ENCODE measurements around the gene ZBBX.

DNA sequence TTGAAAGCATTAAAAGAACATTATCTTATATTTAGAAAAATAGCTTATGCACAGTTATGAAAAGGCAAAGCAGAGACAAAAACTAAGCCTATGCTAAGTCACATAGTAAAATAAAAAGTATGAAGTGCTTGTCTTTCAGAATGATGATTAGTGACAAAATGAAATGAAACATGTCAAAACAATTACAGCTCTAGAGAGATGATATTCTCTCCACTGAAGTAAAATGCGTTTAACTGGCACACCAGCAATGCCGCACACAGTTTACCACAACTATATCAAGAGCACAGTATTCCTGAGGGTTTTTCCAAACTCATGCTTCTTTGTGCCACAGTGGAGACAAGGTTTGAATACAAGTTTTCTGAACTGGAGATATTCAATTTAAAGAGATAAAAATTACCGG is 2.1 kb upstream of the ZBBX start:
- TF ChIP-seq, protein P1, sequence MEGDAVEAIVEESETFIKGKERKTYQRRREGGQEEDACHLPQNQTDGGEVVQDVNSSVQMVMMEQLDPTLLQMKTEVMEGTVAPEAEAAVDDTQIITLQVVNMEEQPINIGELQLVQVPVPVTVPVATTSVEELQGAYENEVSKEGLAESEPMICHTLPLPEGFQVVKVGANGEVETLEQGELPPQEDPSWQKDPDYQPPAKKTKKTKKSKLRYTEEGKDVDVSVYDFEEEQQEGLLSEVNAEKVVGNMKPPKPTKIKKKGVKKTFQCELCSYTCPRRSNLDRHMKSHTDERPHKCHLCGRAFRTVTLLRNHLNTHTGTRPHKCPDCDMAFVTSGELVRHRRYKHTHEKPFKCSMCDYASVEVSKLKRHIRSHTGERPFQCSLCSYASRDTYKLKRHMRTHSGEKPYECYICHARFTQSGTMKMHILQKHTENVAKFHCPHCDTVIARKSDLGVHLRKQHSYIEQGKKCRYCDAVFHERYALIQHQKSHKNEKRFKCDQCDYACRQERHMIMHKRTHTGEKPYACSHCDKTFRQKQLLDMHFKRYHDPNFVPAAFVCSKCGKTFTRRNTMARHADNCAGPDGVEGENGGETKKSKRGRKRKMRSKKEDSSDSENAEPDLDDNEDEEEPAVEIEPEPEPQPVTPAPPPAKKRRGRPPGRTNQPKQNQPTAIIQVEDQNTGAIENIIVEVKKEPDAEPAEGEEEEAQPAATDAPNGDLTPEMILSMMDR (conservative IDR thresholded peaks at IDR 0.05; ENCODE audit: low read depth, low read length): no peak
- no peak for TF ChIP-seq RCOR1 (IDR thresholded peaks at IDR 0.05; ENCODE audit: insufficient replicate concordance, low read length)
